ENCODE data around the gene ATXN1L. TPM values are rescaled to one million over a fixed set of nuclear protein-coding genes. Genes with fewer than 3 reads are reported as not detected.

Gene ATXN1L
- polyA plus RNA-seq, 1 of the 3 experiments (the other 2 are of a cell fraction): 8.0 TPM

- TF ChIP-seq USF1 (IDR thresholded peaks at IDR 0.05; ENCODE audit: borderline replicate concordance, low read depth) (no peak), PBX3 (IDR thresholded peaks at IDR 0.05) (no peak), MEF2A (IDR thresholded peaks at IDR 0.05; ENCODE audit: borderline replicate concordance, low read depth) (no peak), FOXJ3 (CRISPR knock-in tag; IDR thresholded peaks at IDR 0.05) (no peak), JUND (IDR thresholded peaks at IDR 0.05) (no peak), RFX5 (IDR thresholded peaks at IDR 0.05; ENCODE audit: low read length) (no peak)
These were observed 49.2 kb upstream of the ATXN1L start (continued) for GRCh38 chr16:71796501-71797097.

GRCh38 chr16:71803305-71803690 is 42.5 kb upstream of the ATXN1L start:
- Histone ChIP-seq H3K9ac (no peak overlapping the region), H3K4me1 (ENCODE audit: control insufficient read depth in 1 of 2, insufficient read depth in 2 of 2, low read depth in 1 of 2, low read length in 1 of 2) (peaks cover 5 to 7% of the 10 kb centered on the region in 2 experiments; a peak in 2 of 4 replicates), H3K79me2 (ENCODE audit: insufficient read depth) (peaks cover 100% of the 10 kb centered on the region), H3K4me3 (ENCODE audit: low read depth in 2 of 2, low read length in 1 of 2) (no peak overlapping the region), H3K36me3 (replicated peaks in 1 of 2; ENCODE audit: control insufficient read depth in 1 of 2, insufficient read depth in 2 of 2, low read length in 1 of 2) (peaks cover 0 to 40% of the 10 kb centered on the region in 2 experiments), H2AFZ (ENCODE audit: low read depth) (no peak overlapping the region), H3K27ac (ENCODE audit: low read depth in 2 of 2, low read length in 1 of 2) (no peak overlapping the region), H3K4me2 (no peak overlapping the region), H3K27me3 (ENCODE audit: insufficient read depth) (no peaks in the 10 kb centered on the region), H4K20me1 (ENCODE audit: insufficient read depth) (peaks cover 49% of the 10 kb centered on the region), H3F3A (replicated peaks; ENCODE audit: insufficient read depth) (peaks cover 7% of the 10 kb centered on the region), H3K9me3 (no peaks in the 10 kb centered on the region), H3K9me2 (no peaks in the 10 kb centered on the region)
- no peak for TF ChIP-seq EP300 (IDR thresholded peaks at IDR 0.05; ENCODE audit: borderline replicate concordance in 1 of 2, low read depth in 1 of 2, low read length in 1 of 2)
- TF ChIP-seq SMC3 (IDR thresholded peaks at IDR 0.05; ENCODE audit: low read depth, low read length): no peak
- TF ChIP-seq USF1 (IDR thresholded peaks at IDR 0.05; ENCODE audit: borderline replicate concordance, low read depth): no peak
- no peak for TF ChIP-seq FOSL2 (IDR thresholded peaks at IDR 0.05; ENCODE audit: borderline replicate concordance, low read depth)
- no peak for TF ChIP-seq RXRA (IDR thresholded peaks at IDR 0.05; ENCODE audit: borderline replicate concordance, low read depth)
- TF ChIP-seq POLR2AphosphoS5 (IDR thresholded peaks at IDR 0.05; ENCODE audit: low read depth, low read length): no peak
- TF ChIP-seq NRF1 (IDR thresholded peaks at IDR 0.05; ENCODE audit: low read depth, low read length): no peak
- no peak for TF ChIP-seq ELF1 (IDR thresholded peaks at IDR 0.05)
- TF ChIP-seq ZBTB33 (IDR thresholded peaks at IDR 0.05; ENCODE audit: borderline replicate concordance, low read depth): no peak
- no peak for TF ChIP-seq RFX5 (IDR thresholded peaks at IDR 0.05; ENCODE audit: low read length)
- TF ChIP-seq SIN3A (IDR thresholded peaks at IDR 0.05; ENCODE audit: borderline replicate concordance, low read depth, low read length): no peak
- no peak for TF ChIP-seq GATA2 (CRISPR knock-in tag; IDR thresholded peaks at IDR 0.05)
- TF ChIP-seq TAF1 (IDR thresholded peaks at IDR 0.05; ENCODE audit: borderline replicate concordance, low read depth, low read length): no peak
- TF ChIP-seq CTCF (IDR thresholded peaks at IDR 0.05): no peak
- no peak for TF ChIP-seq PBX3 (IDR thresholded peaks at IDR 0.05)
- no peak for TF ChIP-seq RCOR1 (IDR thresholded peaks at IDR 0.05; ENCODE audit: low read length)
- ChIA-PET CTCF (no interaction called here), POLR2A (no interaction called here)
- no peak for DNase-seq
- WGBS (ENCODE audit: low lambda C conversion rate): 100% methylated on average over 1 of the region's 1 CpG

Data from SK-N-SH (cell line).